ENCODE data around the gene RNU6-9.

RNU6-9 gene

DNA sequence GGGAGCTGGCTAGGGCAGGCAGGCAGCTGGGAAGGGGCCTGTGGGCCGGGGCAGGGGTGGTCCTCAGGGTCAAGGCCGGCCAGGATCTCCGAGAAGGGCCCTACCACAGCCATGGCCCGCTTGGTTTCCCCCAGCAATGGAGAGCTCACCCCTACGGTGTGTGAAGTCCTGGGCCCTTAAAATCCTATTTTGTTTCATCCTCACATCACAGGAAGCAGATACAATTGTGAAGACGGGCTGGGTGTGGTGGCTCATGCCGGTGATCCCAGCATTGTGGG lies 8.7 kb downstream of the RNU6-9 start:
- no peak overlapping the region for H3K4me3 ChIP-seq (ENCODE audit: low read depth, low read length)
- TF ChIP-seq, protein P1, sequence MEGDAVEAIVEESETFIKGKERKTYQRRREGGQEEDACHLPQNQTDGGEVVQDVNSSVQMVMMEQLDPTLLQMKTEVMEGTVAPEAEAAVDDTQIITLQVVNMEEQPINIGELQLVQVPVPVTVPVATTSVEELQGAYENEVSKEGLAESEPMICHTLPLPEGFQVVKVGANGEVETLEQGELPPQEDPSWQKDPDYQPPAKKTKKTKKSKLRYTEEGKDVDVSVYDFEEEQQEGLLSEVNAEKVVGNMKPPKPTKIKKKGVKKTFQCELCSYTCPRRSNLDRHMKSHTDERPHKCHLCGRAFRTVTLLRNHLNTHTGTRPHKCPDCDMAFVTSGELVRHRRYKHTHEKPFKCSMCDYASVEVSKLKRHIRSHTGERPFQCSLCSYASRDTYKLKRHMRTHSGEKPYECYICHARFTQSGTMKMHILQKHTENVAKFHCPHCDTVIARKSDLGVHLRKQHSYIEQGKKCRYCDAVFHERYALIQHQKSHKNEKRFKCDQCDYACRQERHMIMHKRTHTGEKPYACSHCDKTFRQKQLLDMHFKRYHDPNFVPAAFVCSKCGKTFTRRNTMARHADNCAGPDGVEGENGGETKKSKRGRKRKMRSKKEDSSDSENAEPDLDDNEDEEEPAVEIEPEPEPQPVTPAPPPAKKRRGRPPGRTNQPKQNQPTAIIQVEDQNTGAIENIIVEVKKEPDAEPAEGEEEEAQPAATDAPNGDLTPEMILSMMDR (IDR thresholded peaks at IDR 0.05; ENCODE audit: low read depth, low read length): no peak

DNA sequence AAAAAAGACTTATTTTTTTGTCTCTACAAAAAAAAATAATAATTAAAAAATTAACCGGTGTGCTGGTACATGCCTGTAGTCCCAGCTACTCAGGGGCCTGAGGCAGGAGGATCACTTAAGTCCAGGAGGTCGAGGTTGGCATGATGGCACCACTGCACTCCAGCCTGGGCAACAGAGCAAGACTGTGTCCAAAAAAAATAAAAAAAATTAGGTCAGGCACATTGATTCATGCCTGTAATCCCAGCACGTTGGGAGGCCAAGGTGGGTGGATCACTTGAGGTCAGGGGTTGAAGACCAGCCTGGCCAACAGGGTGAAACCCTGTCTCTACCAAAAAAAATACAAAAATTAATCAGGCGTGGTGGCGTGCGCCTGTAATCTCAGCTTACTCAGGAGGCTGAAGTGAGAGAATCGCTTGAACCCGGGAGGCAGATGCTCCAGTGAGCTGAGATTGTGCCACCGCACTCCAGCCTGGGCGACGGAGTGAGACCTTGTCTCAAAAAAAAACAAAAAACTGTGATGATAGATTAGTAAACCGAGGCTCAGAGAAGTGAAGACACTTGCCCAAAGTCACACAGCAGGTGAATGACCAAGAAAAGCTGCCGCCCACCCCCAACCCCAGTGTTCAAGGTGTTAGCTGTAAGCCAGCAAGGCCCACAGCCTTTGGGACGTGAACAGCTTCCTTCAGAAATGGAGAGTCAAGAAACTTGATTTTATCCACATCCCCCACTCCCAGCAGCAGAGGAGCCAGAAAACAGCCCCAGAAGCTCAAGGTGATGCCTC lies 9.4 kb downstream of the RNU6-9 start:
- H3K4me3 ChIP-seq (ENCODE audit: low read depth, low read length): no peak overlapping the region
- TF ChIP-seq, protein P1 (IDR thresholded peaks at IDR 0.05; ENCODE audit: low read depth, low read length): no peak

DNA sequence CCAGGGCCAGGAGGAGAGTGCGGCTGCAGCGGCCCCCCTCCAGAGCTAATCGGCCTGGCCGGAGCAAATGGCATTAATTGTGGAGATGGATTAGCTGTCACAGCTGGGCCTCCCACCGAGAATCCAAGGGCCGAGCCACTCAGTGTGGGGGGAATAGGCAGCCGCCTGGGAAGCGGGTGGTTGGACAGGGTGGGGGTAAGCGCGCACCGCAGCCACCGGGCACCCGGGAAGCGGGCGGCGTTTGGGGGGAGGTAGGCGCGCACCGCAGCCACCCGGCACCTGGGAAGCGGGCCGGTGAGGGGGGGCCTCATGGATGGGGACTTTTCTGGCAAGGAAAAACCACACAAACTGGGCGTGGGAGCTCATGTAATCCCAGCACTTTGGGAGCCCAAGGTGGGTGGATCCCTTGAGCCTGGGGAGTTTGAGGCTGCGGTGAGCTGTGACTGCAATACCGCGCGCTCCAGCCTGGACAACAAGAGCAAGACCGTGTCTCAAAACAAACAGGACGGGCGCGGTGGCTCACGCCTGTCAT lies 10.0 kb downstream of the RNU6-9 start:
- no peak overlapping the region for H3K4me3 ChIP-seq (ENCODE audit: low read depth, low read length)
- TF ChIP-seq, protein P1 (IDR thresholded peaks at IDR 0.05; ENCODE audit: low read depth, low read length): no peak

DNA sequence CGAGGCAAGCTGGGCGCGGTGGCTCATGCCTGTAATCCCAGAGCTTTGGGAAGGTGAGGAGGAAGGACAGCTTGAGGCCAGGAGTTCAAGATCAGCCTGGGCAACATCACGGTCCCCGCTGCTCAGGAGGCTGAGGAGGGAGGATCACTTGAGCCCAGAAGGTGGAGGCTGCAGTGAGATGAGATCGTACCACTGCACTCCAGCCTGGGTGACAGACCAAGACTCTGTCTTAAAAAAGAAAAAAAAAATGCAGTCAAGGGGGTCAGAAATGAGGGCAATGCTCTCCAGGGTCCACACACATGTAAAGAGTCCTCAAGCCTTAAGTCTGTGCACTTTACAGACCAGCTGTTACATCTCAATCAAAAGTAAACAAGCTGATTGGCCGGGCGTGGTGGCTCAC lies 11.3 kb downstream of the RNU6-9 start:
- no peak overlapping the region for H3K4me3 ChIP-seq (ENCODE audit: low read depth, low read length)
- TF ChIP-seq, protein P1 (IDR thresholded peaks at IDR 0.05; ENCODE audit: low read depth, low read length): no peak

DNA sequence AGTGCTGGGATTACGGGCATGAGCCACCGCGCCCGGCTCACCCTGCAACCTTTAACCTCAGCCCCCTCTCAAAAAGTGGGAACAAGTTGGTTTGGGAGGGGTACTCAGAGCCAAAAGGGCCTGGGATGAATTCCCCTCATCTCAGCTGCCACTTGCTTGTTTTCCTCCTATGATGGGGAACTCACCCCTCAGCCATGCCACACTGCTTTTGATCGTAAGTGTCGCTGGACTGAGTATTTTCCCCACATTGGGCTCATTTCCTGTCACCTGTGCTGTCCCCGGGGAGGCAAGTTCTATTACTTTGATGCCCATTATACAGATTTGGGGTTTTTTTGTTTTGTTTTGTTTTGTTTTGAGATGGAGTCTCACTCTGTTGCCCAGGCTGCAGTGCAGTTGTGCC lies 13.2 kb downstream of the RNU6-9 start:
- TF ChIP-seq, protein P1 (IDR thresholded peaks at IDR 0.05; ENCODE audit: low read depth, low read length): no peak
- no peak overlapping the region for H3K4me3 ChIP-seq (ENCODE audit: low read depth, low read length)

DNA sequence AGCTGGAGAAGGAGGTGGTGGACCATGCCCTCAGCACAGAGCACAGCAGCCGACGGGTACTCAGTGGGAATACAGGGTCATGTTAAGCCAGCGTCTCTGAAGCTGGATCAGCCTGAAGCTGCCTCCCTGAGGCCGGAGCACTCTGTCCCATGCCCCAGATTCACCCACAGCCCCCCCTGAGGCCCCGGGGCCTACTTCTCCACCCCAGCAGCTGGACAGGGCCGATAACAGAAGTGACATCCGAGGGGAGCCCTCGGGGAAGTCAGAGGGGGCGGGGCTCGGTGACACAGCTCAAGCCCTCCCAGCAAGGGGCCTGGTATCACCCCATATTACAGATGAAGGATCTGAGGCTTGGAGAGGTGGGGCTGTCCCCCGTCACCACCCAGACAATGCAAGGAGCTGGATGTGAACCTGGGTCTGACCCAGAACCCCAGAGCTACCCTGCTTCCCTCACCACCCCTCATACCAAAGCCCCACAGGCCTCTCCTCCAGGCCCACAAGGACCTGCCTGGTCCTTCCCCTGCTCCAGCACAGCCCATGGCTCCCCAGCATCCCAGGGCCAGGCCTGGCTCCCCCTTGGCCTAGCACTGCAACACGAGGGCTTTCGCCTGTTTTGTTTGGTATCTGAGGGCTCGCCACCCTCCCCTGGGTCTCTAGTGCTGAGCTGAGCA lies 14.0 kb downstream of the RNU6-9 start:
- TF ChIP-seq, protein P1 (IDR thresholded peaks at IDR 0.05; ENCODE audit: low read depth, low read length): no peak
- no peak overlapping the region for H3K4me3 ChIP-seq (ENCODE audit: low read depth, low read length)

Measured in WI38 (cell line).